A673 (cell line): Measurements from ENCODE around the gene GALNT11.

ENCODE experiments used
- EZH2 ChIP-seq: fragments of 200-600 bp; sonication (generic); IDR thresholded peaks from 2 replicates; pipeline ENCODE4 v1.6.1; 2017; ENCODE audit warnings: borderline replicate concordance, low read depth, mild to moderate bottlenecking, mixed read lengths, antibody characterized with exemption, low read length; ENCODE audit not compliant: poor library complexity, severe bottlenecking
- TF ChIP-seq, protein P1 (sequence below): fragments of 300-800, 200-600 bp; sonication (generic); conservative IDR thresholded peaks from 2 replicates; pipeline ENCODE4 v1.5.1; 2017; ENCODE audit warnings: low read depth, mild to moderate bottlenecking, antibody characterized with exemption, low read length, moderate library complexity, mixed read lengths

DNA sequence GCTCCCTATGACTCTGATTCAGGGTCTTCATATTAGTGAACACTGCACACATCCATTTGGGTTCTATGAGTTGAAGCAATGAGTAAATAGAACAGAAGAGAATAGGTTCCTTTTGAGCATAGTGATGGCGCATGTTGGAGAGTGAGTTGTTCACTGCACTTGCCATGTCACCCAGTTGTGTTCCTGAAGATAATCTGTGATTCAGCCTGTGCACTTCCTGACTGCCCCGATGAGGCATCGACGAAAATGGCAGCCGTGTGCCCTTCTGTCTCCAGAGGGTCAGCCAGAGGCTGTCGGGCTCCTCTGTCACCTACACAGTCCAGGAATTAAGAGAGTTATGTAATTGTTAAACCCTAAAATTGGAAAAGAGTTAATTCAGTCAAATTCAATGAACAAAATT is 94.7 kb downstream of the GALNT11 start:
- TF ChIP-seq, protein P1, sequence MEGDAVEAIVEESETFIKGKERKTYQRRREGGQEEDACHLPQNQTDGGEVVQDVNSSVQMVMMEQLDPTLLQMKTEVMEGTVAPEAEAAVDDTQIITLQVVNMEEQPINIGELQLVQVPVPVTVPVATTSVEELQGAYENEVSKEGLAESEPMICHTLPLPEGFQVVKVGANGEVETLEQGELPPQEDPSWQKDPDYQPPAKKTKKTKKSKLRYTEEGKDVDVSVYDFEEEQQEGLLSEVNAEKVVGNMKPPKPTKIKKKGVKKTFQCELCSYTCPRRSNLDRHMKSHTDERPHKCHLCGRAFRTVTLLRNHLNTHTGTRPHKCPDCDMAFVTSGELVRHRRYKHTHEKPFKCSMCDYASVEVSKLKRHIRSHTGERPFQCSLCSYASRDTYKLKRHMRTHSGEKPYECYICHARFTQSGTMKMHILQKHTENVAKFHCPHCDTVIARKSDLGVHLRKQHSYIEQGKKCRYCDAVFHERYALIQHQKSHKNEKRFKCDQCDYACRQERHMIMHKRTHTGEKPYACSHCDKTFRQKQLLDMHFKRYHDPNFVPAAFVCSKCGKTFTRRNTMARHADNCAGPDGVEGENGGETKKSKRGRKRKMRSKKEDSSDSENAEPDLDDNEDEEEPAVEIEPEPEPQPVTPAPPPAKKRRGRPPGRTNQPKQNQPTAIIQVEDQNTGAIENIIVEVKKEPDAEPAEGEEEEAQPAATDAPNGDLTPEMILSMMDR = no peak
- TF ChIP-seq EZH2 = no peak
